Measurements from ENCODE around the gene CTNNBL1. TPM values are rescaled to one million over a fixed set of nuclear protein-coding genes. Genes with fewer than 3 reads are reported as not detected.

Gene CTNNBL1
- total RNA-seq, 1 experiment from 2014 or later = 45.2 TPM

DNA sequence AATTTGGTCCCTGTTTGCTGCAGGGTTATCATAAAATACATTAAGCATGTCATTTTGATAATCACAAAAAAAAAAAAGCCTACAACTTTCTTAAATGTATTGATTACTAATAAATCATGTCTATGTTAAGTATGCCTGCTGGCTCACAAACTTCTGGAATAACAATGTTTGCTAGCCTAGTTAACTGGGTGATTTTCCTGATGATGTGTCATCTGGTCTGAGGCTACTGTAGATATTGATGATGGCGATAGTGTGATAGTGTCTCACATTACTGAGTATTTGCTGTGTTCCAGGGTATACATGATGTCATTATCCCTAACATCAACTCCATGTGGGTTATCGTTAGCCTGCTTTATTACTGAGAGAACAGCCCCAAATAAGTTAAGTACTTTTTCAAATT is 122.9 kb downstream of the CTNNBL1 start:
- H3K4me3 Mint-ChIP-seq (ENCODE audit: unreplicated experiment) = no peak overlapping the region
- intact Hi-C loops (cut with micrococcal nuclease) = no loop called here
- H3K9me3 Mint-ChIP-seq (ENCODE audit: unreplicated experiment) = no peaks in the 10 kb centered on the region
- BruUV-seq (replicated peaks) = no TSS peak
- H3K36me3 Mint-ChIP-seq (ENCODE audit: insufficient read depth, unreplicated experiment) = no peaks in the 10 kb centered on the region
- DNase-seq (ENCODE audit: unreplicated experiment) = no peak
- no peaks in the 10 kb centered on the region for H3K4me1 Mint-ChIP-seq (ENCODE audit: insufficient read depth, unreplicated experiment)
- POLR2A ChIA-PET = no interaction called here
- CTCF ChIA-PET = no interaction called here
- no peak overlapping the region for H3K27ac Mint-ChIP-seq (ENCODE audit: low read depth, unreplicated experiment)
- TF ChIP-seq, protein P1, sequence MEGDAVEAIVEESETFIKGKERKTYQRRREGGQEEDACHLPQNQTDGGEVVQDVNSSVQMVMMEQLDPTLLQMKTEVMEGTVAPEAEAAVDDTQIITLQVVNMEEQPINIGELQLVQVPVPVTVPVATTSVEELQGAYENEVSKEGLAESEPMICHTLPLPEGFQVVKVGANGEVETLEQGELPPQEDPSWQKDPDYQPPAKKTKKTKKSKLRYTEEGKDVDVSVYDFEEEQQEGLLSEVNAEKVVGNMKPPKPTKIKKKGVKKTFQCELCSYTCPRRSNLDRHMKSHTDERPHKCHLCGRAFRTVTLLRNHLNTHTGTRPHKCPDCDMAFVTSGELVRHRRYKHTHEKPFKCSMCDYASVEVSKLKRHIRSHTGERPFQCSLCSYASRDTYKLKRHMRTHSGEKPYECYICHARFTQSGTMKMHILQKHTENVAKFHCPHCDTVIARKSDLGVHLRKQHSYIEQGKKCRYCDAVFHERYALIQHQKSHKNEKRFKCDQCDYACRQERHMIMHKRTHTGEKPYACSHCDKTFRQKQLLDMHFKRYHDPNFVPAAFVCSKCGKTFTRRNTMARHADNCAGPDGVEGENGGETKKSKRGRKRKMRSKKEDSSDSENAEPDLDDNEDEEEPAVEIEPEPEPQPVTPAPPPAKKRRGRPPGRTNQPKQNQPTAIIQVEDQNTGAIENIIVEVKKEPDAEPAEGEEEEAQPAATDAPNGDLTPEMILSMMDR (IDR thresholded peaks at IDR 0.05; ENCODE audit: unreplicated experiment) = no peak
- no peaks in the 10 kb centered on the region for H3K27me3 Mint-ChIP-seq (ENCODE audit: insufficient read depth, unreplicated experiment)

DNA sequence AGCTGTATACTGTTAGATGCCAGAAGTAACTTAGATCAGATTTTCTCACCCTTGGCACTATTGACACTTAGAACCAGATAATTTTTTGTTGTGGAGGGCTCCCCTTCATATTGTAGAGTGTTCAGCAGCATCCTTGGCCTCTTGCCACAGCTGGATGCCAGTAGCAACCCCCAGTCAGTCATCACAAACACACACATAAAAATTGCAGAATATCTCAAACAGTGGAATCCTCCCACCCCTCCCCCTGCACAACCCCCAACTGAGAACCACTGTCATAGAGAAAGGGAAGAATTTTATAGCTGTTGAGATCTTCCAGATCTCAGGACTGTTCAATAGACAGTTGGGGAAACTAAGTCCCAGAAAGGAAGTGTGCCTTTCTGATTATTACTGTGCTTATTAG is 127.9 kb downstream of the CTNNBL1 start:
- Mint-ChIP-seq H3K36me3 (ENCODE audit: insufficient read depth, unreplicated experiment) (peaks cover 6% of the 10 kb centered on the region), H3K27ac (ENCODE audit: low read depth, unreplicated experiment) (no peak overlapping the region), H3K27me3 (ENCODE audit: insufficient read depth, unreplicated experiment) (no peaks in the 10 kb centered on the region), H3K4me1 (ENCODE audit: insufficient read depth, unreplicated experiment) (no peaks in the 10 kb centered on the region), H3K9me3 (ENCODE audit: unreplicated experiment) (no peaks in the 10 kb centered on the region), H3K4me3 (ENCODE audit: unreplicated experiment) (no peak overlapping the region)
- no peak for DNase-seq (ENCODE audit: unreplicated experiment)
- POLR2A ChIA-PET = interaction anchor here (0.6 kb wide), 1 partner anchor 76 kb away, joined by 3 read pairs; no protein-coding TSS in a partner anchor
- intact Hi-C loops (cut with micrococcal nuclease) = no loop called here
- BruUV-seq (replicated peaks) = no TSS peak
- TF ChIP-seq, protein P1 (IDR thresholded peaks at IDR 0.05; ENCODE audit: unreplicated experiment) = no peak
- CTCF ChIA-PET = interaction anchor here (1.0 kb wide), 1 partner anchor 8 kb away, joined by 3 read pairs; no protein-coding TSS in a partner anchor

DNA sequence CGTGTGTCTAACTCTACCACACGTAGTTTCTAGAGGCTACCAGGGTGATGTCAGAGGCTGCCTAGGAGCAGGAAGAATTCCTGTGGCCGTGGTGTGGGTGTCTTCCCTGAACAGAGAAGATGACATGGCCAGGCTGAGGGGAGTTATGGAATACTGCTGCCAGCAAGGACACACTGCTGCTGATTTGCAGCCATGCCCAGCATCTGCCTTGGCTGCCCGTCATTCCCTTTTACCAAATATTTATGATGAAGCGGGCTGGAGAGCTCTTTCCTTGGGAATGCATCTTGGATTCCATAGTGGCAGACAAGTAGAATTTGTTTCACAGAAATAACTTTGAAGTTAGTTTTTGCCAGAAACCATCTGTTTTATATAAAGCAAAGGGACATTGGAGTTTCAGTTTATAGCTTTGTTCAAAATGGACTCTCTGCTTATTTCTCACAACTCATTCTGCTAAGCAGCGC is 128.3 kb downstream of the CTNNBL1 start:
- no peak overlapping the region for H3K27ac Mint-ChIP-seq (ENCODE audit: low read depth, unreplicated experiment)
- CTCF ChIA-PET = interaction anchor here (1.0 kb wide), 1 partner anchor 9 kb away, joined by 3 read pairs; no protein-coding TSS in a partner anchor
- POLR2A ChIA-PET = interaction anchor here (0.6 kb wide), 1 partner anchor 76 kb away, joined by 3 read pairs; no protein-coding TSS in a partner anchor
- no peak overlapping the region for H3K4me3 Mint-ChIP-seq (ENCODE audit: unreplicated experiment)
- TF ChIP-seq, protein P1 (IDR thresholded peaks at IDR 0.05; ENCODE audit: unreplicated experiment) = no peak
- intact Hi-C loops (cut with micrococcal nuclease) = no loop called here
- peaks cover 6% of the 10 kb centered on the region for H3K36me3 Mint-ChIP-seq (ENCODE audit: insufficient read depth, unreplicated experiment)
- H3K9me3 Mint-ChIP-seq (ENCODE audit: unreplicated experiment) = no peaks in the 10 kb centered on the region
- no peaks in the 10 kb centered on the region for H3K27me3 Mint-ChIP-seq (ENCODE audit: insufficient read depth, unreplicated experiment)
- no TSS peak for BruUV-seq (replicated peaks)
- DNase-seq (ENCODE audit: unreplicated experiment) = no peak
- no peaks in the 10 kb centered on the region for H3K4me1 Mint-ChIP-seq (ENCODE audit: insufficient read depth, unreplicated experiment)

DNA sequence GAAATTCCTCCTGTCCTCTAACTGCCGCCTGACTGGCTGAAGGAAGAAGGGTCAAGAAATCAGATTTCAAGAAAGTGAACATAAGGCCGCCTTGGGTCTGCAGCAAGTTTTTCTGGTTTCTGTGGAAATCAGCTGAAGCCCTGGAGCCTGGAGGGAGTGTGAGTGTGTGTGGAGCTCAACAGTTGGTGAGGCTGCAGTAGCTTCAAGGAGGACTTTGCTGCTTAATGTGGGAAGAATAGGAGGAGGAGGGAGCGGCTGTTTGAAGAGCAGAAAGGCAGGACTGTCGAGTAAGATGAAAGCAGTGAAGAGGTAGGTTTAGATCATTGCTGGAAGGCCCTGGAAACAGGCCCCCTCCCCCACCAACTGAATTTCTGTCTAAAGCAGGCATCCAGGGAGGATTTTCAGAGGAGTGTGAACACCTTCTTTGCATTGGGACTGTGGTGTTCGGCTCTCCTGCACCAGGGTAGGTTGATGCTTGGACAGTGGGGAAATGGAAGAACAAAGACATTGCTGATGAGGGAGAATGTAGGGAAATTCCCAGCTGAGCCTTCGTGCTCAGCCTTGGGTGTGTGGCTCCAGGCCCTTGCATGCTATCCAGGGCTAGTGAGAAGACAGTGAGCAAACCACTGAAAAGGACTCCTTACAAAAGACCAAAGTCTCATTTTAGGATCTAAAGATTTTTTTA is 129.6 kb downstream of the CTNNBL1 start:
- TF ChIP-seq, protein P1 (IDR thresholded peaks at IDR 0.05; ENCODE audit: unreplicated experiment) = no peak
- no peak overlapping the region for H3K27ac Mint-ChIP-seq (ENCODE audit: low read depth, unreplicated experiment)
- H3K27me3 Mint-ChIP-seq (ENCODE audit: insufficient read depth, unreplicated experiment) = no peaks in the 10 kb centered on the region
- ChIA-PET POLR2A (interaction anchor here (1.6 kb wide), 1 partner anchor 9 kb away, joined by 4 read pairs; no protein-coding TSS in a partner anchor), CTCF (no interaction called here)
- DNase-seq (ENCODE audit: unreplicated experiment) = no peak
- peaks cover 6% of the 10 kb centered on the region for H3K36me3 Mint-ChIP-seq (ENCODE audit: insufficient read depth, unreplicated experiment)
- H3K9me3 Mint-ChIP-seq (ENCODE audit: unreplicated experiment) = no peaks in the 10 kb centered on the region
- BruUV-seq (replicated peaks) = no TSS peak
- no peak overlapping the region for H3K4me3 Mint-ChIP-seq (ENCODE audit: unreplicated experiment)
- intact Hi-C loops (cut with micrococcal nuclease) = no loop called here
- H3K4me1 Mint-ChIP-seq (ENCODE audit: insufficient read depth, unreplicated experiment) = no peaks in the 10 kb centered on the region
